H9 (cell line): Measurements from ENCODE around the gene PAPOLA. TPM values are rescaled to one million over a fixed set of nuclear protein-coding genes. Genes with fewer than 3 reads are reported as not detected.

Source experiments
- DNase-seq: peaks from one replicate; pipeline ENCODE4 v3.0.0-alpha.2; 2017
- H2AFZ ChIP-seq: one replicate; pipeline ENCODE4 v1.6.1; 2013; ENCODE audit warnings: mild to moderate bottlenecking, low read length, control low read depth, moderate library complexity
- H2AK5ac ChIP-seq: 2 replicates; pipeline ENCODE4 v1.6.1; 2013; ENCODE audit warnings: low read length, control low read depth, mixed read lengths; ENCODE audit not compliant: insufficient read length
- H2BK120ac ChIP-seq: one replicate; pipeline ENCODE4 v1.6.1; 2013; ENCODE audit warnings: low read depth, mild to moderate bottlenecking, low read length, control low read depth, inconsistent platforms; ENCODE audit not compliant: poor library complexity, severe bottlenecking
- H2BK12ac ChIP-seq: 2 replicates; pipeline ENCODE4 v1.6.1; 2013; ENCODE audit warnings: low read length, control low read depth, mixed read lengths, low read depth; ENCODE audit not compliant: insufficient read length
- H2BK15ac ChIP-seq: 2 replicates; pipeline ENCODE4 v1.6.1; 2013; ENCODE audit warnings: low read depth, low read length, control low read depth
- H2BK20ac ChIP-seq: one replicate; pipeline ENCODE4 v1.6.1; 2013; ENCODE audit warnings: low read depth, mild to moderate bottlenecking, low read length, control low read depth, inconsistent platforms; ENCODE audit not compliant: poor library complexity, severe bottlenecking
- H2BK5ac ChIP-seq: 2 replicates; pipeline ENCODE4 v1.6.1; 2013; ENCODE audit warnings: low read length, control low read depth, mixed read lengths; ENCODE audit not compliant: insufficient read length
- H3K14ac ChIP-seq: 2 replicates; pipeline ENCODE4 v1.6.1; 2013; ENCODE audit warnings: low read length, control low read depth; ENCODE audit not compliant: insufficient read depth
- H3K18ac ChIP-seq: 2 replicates; pipeline ENCODE4 v1.6.1; 2013; ENCODE audit warnings: low read depth, mild to moderate bottlenecking, mixed read lengths, low read length, control low read depth; ENCODE audit not compliant: insufficient read length
- H3K23ac ChIP-seq: 2 replicates; pipeline ENCODE4 v1.6.1; 2013; ENCODE audit warnings: low read length, control low read depth, mixed read lengths, low read depth; ENCODE audit not compliant: insufficient read length
- H3K23me2 ChIP-seq: 2 replicates; pipeline ENCODE4 v1.6.1; 2013; ENCODE audit warnings: low read depth, mild to moderate bottlenecking, mixed read lengths, low read length, control low read depth; ENCODE audit not compliant: insufficient read length, poor library complexity, severe bottlenecking
- H3K27ac ChIP-seq: 2 replicates; pipeline ENCODE4 v1.5.1; 2013; ENCODE audit warnings: low read length, control low read depth, mixed read lengths, low read depth; ENCODE audit not compliant: insufficient read length
- H3K27me3 ChIP-seq: 2 replicates; pipeline ENCODE4 v1.6.1; 2013; ENCODE audit warnings: low read length, control low read depth, inconsistent platforms; ENCODE audit not compliant: insufficient read depth
- H3K4ac ChIP-seq: 2 replicates; pipeline ENCODE4 v1.6.1; 2013; ENCODE audit warnings: low read depth, mild to moderate bottlenecking, control low read depth, inconsistent platforms, low read length, moderate library complexity
- H3K4me1 ChIP-seq: 2 replicates; pipeline ENCODE4 v1.6.1; 2013; ENCODE audit warnings: low read length, control low read depth, inconsistent platforms; ENCODE audit not compliant: insufficient read depth
- H3K4me2 ChIP-seq: 2 replicates; pipeline ENCODE4 v1.6.1; 2013; ENCODE audit warnings: low read length, control low read depth, mixed read lengths; ENCODE audit not compliant: insufficient read length, insufficient read depth
- H3K56ac ChIP-seq: 2 replicates; pipeline ENCODE4 v1.6.1; 2013; ENCODE audit warnings: low read depth, mild to moderate bottlenecking, mixed read lengths, low read length, control low read depth; ENCODE audit not compliant: insufficient read length
- H3K79me1 ChIP-seq: 2 replicates; pipeline ENCODE4 v1.6.1; 2013; ENCODE audit warnings: low read depth, mild to moderate bottlenecking, moderate library complexity, low read length, control low read depth, inconsistent platforms; ENCODE audit not compliant: insufficient read depth, poor library complexity, severe bottlenecking
- H3K79me2 ChIP-seq: 2 replicates; pipeline ENCODE4 v1.6.1; 2013; ENCODE audit warnings: low read length, control low read depth, inconsistent platforms; ENCODE audit not compliant: insufficient read depth
- H3K9ac ChIP-seq: 2 replicates; pipeline ENCODE4 v1.6.1; 2013; ENCODE audit warnings: low read length, control low read depth, mixed read lengths; ENCODE audit not compliant: insufficient read length; ENCODE audit errors: extremely low read depth
- H3K9me3 ChIP-seq: one replicate; pipeline ENCODE4 v1.6.1; 2013; ENCODE audit warnings: low read depth, low read length, inconsistent platforms; ENCODE audit not compliant: control insufficient read depth
- H3T11ph ChIP-seq: one replicate; pipeline ENCODE4 v1.6.1; 2013; ENCODE audit warnings: mild to moderate bottlenecking, low read length, control low read depth, inconsistent platforms
- H4K20me1 ChIP-seq: one replicate; pipeline ENCODE4 v1.6.1; 2013; ENCODE audit not compliant: control insufficient read depth, insufficient read length, insufficient read depth
- H4K5ac ChIP-seq: 2 replicates; pipeline ENCODE4 v1.6.1; 2013; ENCODE audit warnings: low read depth, mild to moderate bottlenecking, mixed read lengths, low read length, control low read depth; ENCODE audit not compliant: insufficient read length
- H4K8ac ChIP-seq: replicated peaks from 2 replicates; pipeline ENCODE4 v1.6.1; 2013; ENCODE audit warnings: low read length, control low read depth, mixed read lengths, low read depth; ENCODE audit not compliant: insufficient read length
- H4K91ac ChIP-seq: 2 replicates; pipeline ENCODE4 v1.6.1; 2013; ENCODE audit warnings: low read depth, mild to moderate bottlenecking, moderate library complexity, mixed read lengths, low read length, control low read depth; ENCODE audit not compliant: insufficient read length
- H3K27ac Mint-ChIP-seq, 3 experiments: 2 replicates in 2 of 3; 3 replicates in 1 of 3; pipeline ENCODE4 v1.8.0; 2020 to 2021; ENCODE audit warnings: mixed read lengths in 3 of 3, mild to moderate bottlenecking in 1 of 3, moderate library complexity in 1 of 3
- H3K27me3 Mint-ChIP-seq: 2 replicates; pipeline ENCODE4 v1.8.0; 2021; ENCODE audit warnings: low read depth, mild to moderate bottlenecking, moderate library complexity, mixed read lengths
- H3K36me3 Mint-ChIP-seq, 3 experiments: 2 replicates in 2 of 3; 3 replicates in 1 of 3; pipeline ENCODE4 v1.8.0; 2020 to 2021; ENCODE audit warnings: low read depth in 3 of 3, mixed read lengths in 3 of 3; ENCODE audit not compliant: insufficient read depth in 1 of 3
- H3K4me1 Mint-ChIP-seq, 2 experiments: 2 replicates each; pipeline ENCODE4 v1.8.0; 2020; ENCODE audit warnings: mixed read lengths in 2 of 2
- H3K4me3 Mint-ChIP-seq, 2 experiments: 2 replicates in 1 of 2; 3 replicates in 1 of 2; pipeline ENCODE4 v1.8.0; 2020 to 2021; ENCODE audit warnings: mild to moderate bottlenecking in 2 of 2, mixed read lengths in 2 of 2, moderate library complexity in 1 of 2
- H3K9me3 Mint-ChIP-seq, 2 experiments: 2 replicates in 1 of 2; 3 replicates in 1 of 2; pipeline ENCODE4 v1.8.0; 2020; ENCODE audit warnings: mild to moderate bottlenecking in 2 of 2, mixed read lengths in 2 of 2, moderate library complexity in 1 of 2
- CTCF ChIP-seq: fragments of 200-600 bp; sonication (generic); conservative IDR thresholded peaks from 3 replicates; pipeline ENCODE4 v1.8.0; 2021; ENCODE audit warnings: antibody characterized with exemption, mild to moderate bottlenecking
- WGBS: extraction: QIAGEN DNeasy Blood & Tissue Kit; methylation state at CpG from one replicate; pipeline ENCODE4 v1.1.7; 2013; ENCODE audit warnings: missing lambda C conversion rate, low lambda C conversion rate, mixed read lengths; ENCODE audit not compliant: insufficient read length; ENCODE audit errors: extremely low coverage; 5-methylcytosine and 5-hydroxymethylcytosine counted together
- long read RNA-seq: library from polyadenylated mRNA; unstranded; transcript quantifications from one replicate; pipeline ENCODE4 v2.0.0, GENCODE V29; 2020
- total RNA-seq: library from RNA; stranded (reverse); gene quantifications from 2 replicates; pipeline ENCODE4 v1.2.1, GENCODE V29; 2021

Gene PAPOLA
- 184 and 188 TPM in 2 replicates for total RNA-seq
- long read RNA-seq, full-length matches to known transcripts = 396 of 585 reads
- long read RNA-seq, partial matches to known transcripts = 140 of 585 reads
- long read RNA-seq, other reads (novel, unspliced or antisense) = 49 of 585 reads

GRCh38 chr14:96501740-96502620, at the start of gene PAPOLA:
TSS of gene PAPOLA (plus strand) at chr14:96502382. CDS start at chr14:96502593, 211 bp downstream.
- Histone ChIP-seq H3K23ac (no peak within 1 kb of the TSS), H3K23me2 (peaks cover 10% of the 10 kb centered on the region), H3K79me1 (peaks cover 3% of the 10 kb centered on the region), H3K9me3 (no peaks in the 10 kb centered on the region), H3K27ac (peak within 1 kb of the TSS; percentile 16), H2BK20ac (no peak within 1 kb of the TSS), H2BK5ac (peak within 1 kb of the TSS; percentile 65), H3K79me2 (peaks cover 39% of the 10 kb centered on the region), H2BK15ac (no peak within 1 kb of the TSS; the same call in 1 of the 2 replicates), H2BK120ac (peak within 1 kb of the TSS; percentile 93), H3K4me2 (peak within 1 kb of the TSS; percentile 99), H3K9ac (peak within 1 kb of the TSS; percentile 91), H3T11ph (no peak within 1 kb of the TSS), H3K27me3 (no peaks in the 10 kb centered on the region), H3K4me1 (no peaks in the 10 kb centered on the region; the same call in 1 of the 2 replicates), H3K4ac (no peak within 1 kb of the TSS; the same call in 1 of the 2 replicates), H4K8ac (no peak within 1 kb of the TSS), H4K5ac (peak within 1 kb of the TSS; percentile 79), H4K20me1 (no peaks in the 10 kb centered on the region), H3K18ac (peak within 1 kb of the TSS; percentile 98), H2BK12ac (peak within 1 kb of the TSS; percentile 71), H4K91ac (no peak within 1 kb of the TSS), H3K14ac (peak within 1 kb of the TSS; percentile 97), H3K56ac (peak within 1 kb of the TSS; percentile 52), H2AK5ac (no peak within 1 kb of the TSS), H2AFZ (peak within 1 kb of the TSS; percentile 61)
- WGBS = no CpG with 5 or more reads among the region's 87 CpGs
- Mint-ChIP-seq H3K4me3 (peak within 1 kb of the TSS; percentile 98), H3K9me3 (no peaks in the 10 kb centered on the region; a peak in 1 of 5 replicates), H3K36me3 (peaks cover 3 to 22% (median 10%) of the 10 kb centered on the region in 3 experiments; a peak in 6 of 7 replicates), H3K27ac (peak within 1 kb of the TSS; percentile 95 to 100 (median 98)), H3K4me1 (peaks cover 28 to 36% of the 10 kb centered on the region in 2 experiments), H3K27me3 (no peaks in the 10 kb centered on the region)
- 0 out of 3 replicates have a peak, but pooled peaks have one; percentile 20 for TF ChIP-seq CTCF
- peak; percentile 93 for DNase-seq
